Astrocyte (in vitro differentiated cells and primary cell): ENCODE results near the gene P2RY4.

ENCODE experiments used
- EZH2 ChIP-seq: IDR thresholded peaks from 2 replicates; pipeline ENCODE4 v1.6.1; 2012; ENCODE audit warnings: mild to moderate bottlenecking, low read length, inconsistent platforms; ENCODE audit not compliant: insufficient read depth
- TF ChIP-seq, protein P1 (sequence below): IDR thresholded peaks from 2 replicates; pipeline ENCODE4 v1.5.1; 2011; ENCODE audit warnings: low read depth, mild to moderate bottlenecking, inconsistent platforms, low read length, moderate library complexity; ENCODE audit not compliant: insufficient read depth

DNA sequence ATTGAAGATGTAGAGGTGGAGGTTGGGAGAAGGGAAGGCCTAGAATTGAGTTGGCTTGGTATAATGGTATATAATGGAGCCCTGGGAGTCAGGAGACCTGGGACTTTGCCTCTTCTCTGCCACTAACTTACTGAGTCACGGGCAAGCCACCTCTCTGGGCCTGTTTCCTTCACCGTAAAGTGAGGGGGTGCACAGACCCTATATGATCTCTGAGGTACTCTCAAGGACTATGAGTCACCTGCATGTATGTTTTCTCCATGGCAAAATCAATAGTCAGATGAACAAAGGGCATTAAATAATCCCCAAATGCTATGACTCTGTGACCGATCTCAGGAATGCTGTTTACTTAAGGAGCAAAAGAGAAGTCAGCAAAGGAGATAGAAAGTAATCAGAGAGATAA is 5.1 kb downstream of the P2RY4 start:
- TF ChIP-seq, protein P1, sequence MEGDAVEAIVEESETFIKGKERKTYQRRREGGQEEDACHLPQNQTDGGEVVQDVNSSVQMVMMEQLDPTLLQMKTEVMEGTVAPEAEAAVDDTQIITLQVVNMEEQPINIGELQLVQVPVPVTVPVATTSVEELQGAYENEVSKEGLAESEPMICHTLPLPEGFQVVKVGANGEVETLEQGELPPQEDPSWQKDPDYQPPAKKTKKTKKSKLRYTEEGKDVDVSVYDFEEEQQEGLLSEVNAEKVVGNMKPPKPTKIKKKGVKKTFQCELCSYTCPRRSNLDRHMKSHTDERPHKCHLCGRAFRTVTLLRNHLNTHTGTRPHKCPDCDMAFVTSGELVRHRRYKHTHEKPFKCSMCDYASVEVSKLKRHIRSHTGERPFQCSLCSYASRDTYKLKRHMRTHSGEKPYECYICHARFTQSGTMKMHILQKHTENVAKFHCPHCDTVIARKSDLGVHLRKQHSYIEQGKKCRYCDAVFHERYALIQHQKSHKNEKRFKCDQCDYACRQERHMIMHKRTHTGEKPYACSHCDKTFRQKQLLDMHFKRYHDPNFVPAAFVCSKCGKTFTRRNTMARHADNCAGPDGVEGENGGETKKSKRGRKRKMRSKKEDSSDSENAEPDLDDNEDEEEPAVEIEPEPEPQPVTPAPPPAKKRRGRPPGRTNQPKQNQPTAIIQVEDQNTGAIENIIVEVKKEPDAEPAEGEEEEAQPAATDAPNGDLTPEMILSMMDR = no peak
- no peak for TF ChIP-seq EZH2
